ENCODE results near the gene GORAB. TPM values are rescaled to one million over a fixed set of nuclear protein-coding genes. Genes with fewer than 3 reads are reported as not detected.

GORAB gene
- total RNA-seq, 3 donors from 2014 or later (not counting 1 experiment from before 2014, with no cell fraction given) = 17.4 to 23.6 (median 20.8) TPM

Other genes with a start within 250 kb of the GORAB start
- gene PRRX1, start 132.0 kb downstream of the GORAB start, total RNA-seq = not detected

Measured in natural killer cell (primary cell).